ENCODE data around the gene UBASH3B.

Gene UBASH3B

GRCh38 chr11:122769126-122769780, 113.7 kb downstream of the UBASH3B start:
- Histone ChIP-seq H3K4me2 (ENCODE audit: low read length) (no peak overlapping the region), H3K4me1 (ENCODE audit: control insufficient read depth, insufficient read depth, low read length) (peaks cover 32% of the 10 kb centered on the region), H3K4me3 (ENCODE audit: low read length) (no peak overlapping the region), H3K9me3 (replicated peaks; ENCODE audit: low read length) (no peaks in the 10 kb centered on the region), H3K27me3 (ENCODE audit: control insufficient read depth, insufficient read depth, low read length) (no peaks in the 10 kb centered on the region), H3K36me3 (ENCODE audit: insufficient read depth, low read length) (no peaks in the 10 kb centered on the region), H3K9ac (ENCODE audit: low read depth, low read length) (no peak overlapping the region)

- Histone ChIP-seq H3K9me3 (replicated peaks; ENCODE audit: low read length) (no peaks in the 10 kb centered on the region), H3K4me2 (ENCODE audit: low read length) (peak overlapping the region; percentile 46), H3K36me3 (ENCODE audit: insufficient read depth, low read length) (peaks cover 9% of the 10 kb centered on the region), H3K4me1 (ENCODE audit: control insufficient read depth, insufficient read depth, low read length) (peaks cover 33% of the 10 kb centered on the region), H3K9ac (ENCODE audit: low read depth, low read length) (no peak overlapping the region), H3K27me3 (ENCODE audit: control insufficient read depth, insufficient read depth, low read length) (no peaks in the 10 kb centered on the region), H3K4me3 (ENCODE audit: low read length) (no peak overlapping the region)
Observed at GRCh38 chr11:122772945-122773344, 117.4 kb downstream of the UBASH3B start.

DNA sequence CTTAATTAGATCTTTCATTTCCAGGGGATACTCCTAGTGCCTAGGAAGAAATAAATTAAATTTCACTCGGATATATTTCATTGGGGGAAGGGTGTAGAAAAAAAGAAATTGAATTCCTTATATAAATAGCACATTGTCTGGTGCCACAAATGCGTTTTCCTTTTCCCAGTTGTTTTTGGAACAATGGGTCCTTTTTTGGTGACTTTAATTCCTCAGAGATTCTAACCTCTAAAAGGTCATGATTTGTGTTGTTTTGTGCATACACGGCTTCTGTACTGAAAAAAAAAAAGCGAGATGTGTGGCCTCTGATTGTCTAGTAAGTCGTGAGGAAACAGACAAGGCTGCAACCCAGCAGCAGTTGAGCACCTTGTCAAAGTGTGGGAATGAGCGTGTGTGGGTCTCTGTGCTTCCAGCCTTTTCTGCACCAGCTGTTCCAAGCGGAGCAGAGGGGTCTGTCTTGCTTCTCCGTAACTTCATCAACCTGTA, 118.3 kb downstream of the UBASH3B start:
- Histone ChIP-seq H3K4me1 (ENCODE audit: control insufficient read depth, insufficient read depth, low read length) (peaks cover 37% of the 10 kb centered on the region), H3K4me2 (ENCODE audit: low read length) (no peak overlapping the region), H3K9me3 (replicated peaks; ENCODE audit: low read length) (no peaks in the 10 kb centered on the region), H3K36me3 (ENCODE audit: insufficient read depth, low read length) (peaks cover 14% of the 10 kb centered on the region), H3K27me3 (ENCODE audit: control insufficient read depth, insufficient read depth, low read length) (no peaks in the 10 kb centered on the region), H3K4me3 (ENCODE audit: low read length) (no peak overlapping the region), H3K9ac (ENCODE audit: low read depth, low read length) (no peak overlapping the region)

GRCh38 chr11:122775675-122776271, 120.3 kb downstream of the UBASH3B start:
- Histone ChIP-seq H3K4me2 (ENCODE audit: low read length) (no peak overlapping the region), H3K36me3 (ENCODE audit: insufficient read depth, low read length) (peaks cover 34% of the 10 kb centered on the region), H3K27me3 (ENCODE audit: control insufficient read depth, insufficient read depth, low read length) (no peaks in the 10 kb centered on the region), H3K9me3 (replicated peaks; ENCODE audit: low read length) (no peaks in the 10 kb centered on the region), H3K4me1 (ENCODE audit: control insufficient read depth, insufficient read depth, low read length) (peaks cover 31% of the 10 kb centered on the region), H3K4me3 (ENCODE audit: low read length) (no peak overlapping the region), H3K9ac (ENCODE audit: low read depth, low read length) (no peak overlapping the region)

DNA sequence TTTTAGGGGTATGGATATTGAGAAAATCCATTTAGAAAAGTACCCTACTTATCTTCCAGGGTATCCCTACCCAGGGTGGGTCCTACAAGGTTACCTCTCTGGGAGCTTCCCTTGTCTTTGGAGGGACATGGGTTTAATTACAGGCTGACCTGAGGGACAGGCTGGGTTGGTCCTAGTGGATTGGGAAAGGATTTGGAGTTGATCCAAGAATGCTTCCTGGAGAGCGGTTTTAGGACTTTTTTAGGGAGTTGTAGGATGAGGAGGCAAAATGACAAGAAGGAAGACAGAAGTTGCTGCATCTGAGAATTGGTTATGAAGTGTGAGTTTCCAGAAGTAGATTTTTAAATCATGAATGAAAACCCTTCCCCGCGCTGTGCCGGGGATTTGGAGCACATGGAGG, 121.0 kb downstream of the UBASH3B start:
- Histone ChIP-seq H3K9ac (ENCODE audit: low read depth, low read length) (no peak overlapping the region), H3K4me3 (ENCODE audit: low read length) (no peak overlapping the region), H3K9me3 (replicated peaks; ENCODE audit: low read length) (no peaks in the 10 kb centered on the region), H3K4me2 (ENCODE audit: low read length) (no peak overlapping the region), H3K36me3 (ENCODE audit: insufficient read depth, low read length) (peaks cover 37% of the 10 kb centered on the region), H3K4me1 (ENCODE audit: control insufficient read depth, insufficient read depth, low read length) (peaks cover 38% of the 10 kb centered on the region), H3K27me3 (ENCODE audit: control insufficient read depth, insufficient read depth, low read length) (no peaks in the 10 kb centered on the region)

GRCh38 chr11:122777343-122777742, 121.8 kb downstream of the UBASH3B start:
- Histone ChIP-seq H3K36me3 (ENCODE audit: insufficient read depth, low read length) (peaks cover 41% of the 10 kb centered on the region), H3K4me2 (ENCODE audit: low read length) (no peak overlapping the region), H3K27me3 (ENCODE audit: control insufficient read depth, insufficient read depth, low read length) (no peaks in the 10 kb centered on the region), H3K9ac (ENCODE audit: low read depth, low read length) (no peak overlapping the region), H3K4me3 (ENCODE audit: low read length) (no peak overlapping the region), H3K4me1 (ENCODE audit: control insufficient read depth, insufficient read depth, low read length) (peaks cover 37% of the 10 kb centered on the region), H3K9me3 (replicated peaks; ENCODE audit: low read length) (no peaks in the 10 kb centered on the region)

- Histone ChIP-seq H3K4me3 (ENCODE audit: low read length) (no peak overlapping the region), H3K27me3 (ENCODE audit: control insufficient read depth, insufficient read depth, low read length) (no peaks in the 10 kb centered on the region), H3K36me3 (ENCODE audit: insufficient read depth, low read length) (peaks cover 49% of the 10 kb centered on the region)
Observed at GRCh38 chr11:122778148-122778547, 122.6 kb downstream of the UBASH3B start.

GRCh38 chr11:122779047-122779629, 123.6 kb downstream of the UBASH3B start:
- Histone ChIP-seq H3K9me3 (replicated peaks; ENCODE audit: low read length) (no peaks in the 10 kb centered on the region), H3K9ac (ENCODE audit: low read depth, low read length) (no peak overlapping the region), H3K4me3 (ENCODE audit: low read length) (no peak overlapping the region), H3K4me1 (ENCODE audit: control insufficient read depth, insufficient read depth, low read length) (peaks cover 31% of the 10 kb centered on the region), H3K27me3 (ENCODE audit: control insufficient read depth, insufficient read depth, low read length) (no peaks in the 10 kb centered on the region), H3K36me3 (ENCODE audit: insufficient read depth, low read length) (peaks cover 55% of the 10 kb centered on the region), H3K4me2 (ENCODE audit: low read length) (no peak overlapping the region)

More at GRCh38 chr11:122778148-122778547, 122.6 kb downstream of the UBASH3B start:
- Histone ChIP-seq H3K4me2 (ENCODE audit: low read length) (no peak overlapping the region), H3K9ac (ENCODE audit: low read depth, low read length) (no peak overlapping the region), H3K9me3 (replicated peaks; ENCODE audit: low read length) (no peaks in the 10 kb centered on the region), H3K4me1 (ENCODE audit: control insufficient read depth, insufficient read depth, low read length) (peaks cover 32% of the 10 kb centered on the region)

DNA sequence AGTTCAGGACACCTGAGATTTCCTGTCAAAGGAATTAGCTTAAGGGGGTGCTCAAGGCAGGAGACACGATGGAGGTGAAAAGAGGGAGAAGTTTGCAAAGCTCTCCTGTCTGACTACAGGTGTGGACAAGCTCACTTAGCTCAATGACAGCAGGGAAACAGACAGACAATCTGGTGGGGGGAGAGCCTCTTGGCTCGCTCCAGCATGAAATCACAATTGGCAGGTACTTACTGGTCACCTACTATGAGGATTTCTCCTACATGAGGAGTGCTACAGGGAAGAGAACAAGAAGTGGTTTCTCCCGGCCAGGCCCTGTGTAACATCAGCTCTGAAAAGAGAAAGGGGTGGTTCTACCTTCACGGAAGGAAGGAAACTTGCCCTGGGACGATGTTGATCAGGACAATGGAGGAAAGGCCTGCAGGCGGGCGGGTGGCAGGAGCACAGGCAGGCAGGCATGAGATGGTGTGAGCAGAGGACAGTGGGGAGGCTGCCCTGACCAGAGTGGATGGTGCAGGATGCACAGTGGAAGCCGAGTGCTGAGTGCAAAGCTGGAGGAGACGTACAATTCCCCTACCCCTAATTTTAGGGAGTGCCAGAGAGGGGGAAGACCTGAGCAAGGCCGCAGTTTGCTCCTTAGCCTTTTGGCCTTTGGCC, 124.9 kb downstream of the UBASH3B start:
- H3K4me1 ChIP-seq (ENCODE audit: control insufficient read depth, insufficient read depth, low read length) = peaks cover 42% of the 10 kb centered on the region
- peaks cover 55% of the 10 kb centered on the region for H3K36me3 ChIP-seq (ENCODE audit: insufficient read depth, low read length)
- no peak overlapping the region for H3K4me3 ChIP-seq (ENCODE audit: low read length)
- H3K9me3 ChIP-seq (replicated peaks; ENCODE audit: low read length) = no peaks in the 10 kb centered on the region
- no peak overlapping the region for H3K4me2 ChIP-seq (ENCODE audit: low read length)
- no peaks in the 10 kb centered on the region for H3K27me3 ChIP-seq (ENCODE audit: control insufficient read depth, insufficient read depth, low read length)
- peak overlapping the region; percentile 39 for H3K9ac ChIP-seq (ENCODE audit: low read depth, low read length)

DNA sequence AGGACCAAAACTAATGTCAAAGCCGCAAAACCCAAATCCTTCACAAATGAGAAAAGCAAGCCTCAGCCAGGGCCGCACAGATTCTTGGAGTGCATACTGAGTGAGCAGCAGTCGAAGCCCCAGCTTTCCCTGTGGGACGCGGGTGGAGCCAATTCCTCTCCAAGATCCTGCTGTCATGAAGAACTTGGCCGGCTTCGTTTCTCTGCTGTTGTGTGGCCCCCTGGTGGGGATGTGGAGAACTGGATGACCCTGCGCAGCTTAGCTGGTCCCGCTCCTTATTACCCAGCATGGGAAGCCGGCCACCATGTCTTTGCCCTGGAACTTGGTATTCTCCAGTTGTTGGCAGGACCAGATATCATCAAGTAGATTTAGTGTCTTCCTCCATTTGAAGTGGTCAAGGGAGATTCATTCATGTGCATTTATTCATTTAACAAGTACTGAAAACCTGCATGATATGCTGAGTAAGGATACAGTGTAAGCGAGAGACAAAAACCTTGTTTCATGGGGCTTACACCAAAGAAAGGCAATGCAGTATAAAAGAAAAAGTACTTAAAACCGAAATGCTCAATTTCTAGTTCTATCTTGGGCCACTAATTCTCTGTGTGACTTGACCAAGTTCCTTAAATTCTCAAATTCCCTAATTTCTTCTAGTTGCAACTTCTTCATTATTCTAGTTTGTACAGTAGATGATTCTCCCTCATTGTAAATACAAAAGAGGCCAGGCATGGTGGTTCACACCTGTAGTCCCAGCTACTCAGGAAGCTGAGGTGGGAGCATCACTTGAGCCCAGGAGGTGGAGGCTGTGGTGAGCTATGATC, 126.1 kb downstream of the UBASH3B start:
- Histone ChIP-seq H3K27me3 (ENCODE audit: control insufficient read depth, insufficient read depth, low read length) (no peaks in the 10 kb centered on the region), H3K4me3 (ENCODE audit: low read length) (no peak overlapping the region), H3K36me3 (ENCODE audit: insufficient read depth, low read length) (peaks cover 55% of the 10 kb centered on the region), H3K9me3 (replicated peaks; ENCODE audit: low read length) (no peaks in the 10 kb centered on the region), H3K4me1 (ENCODE audit: control insufficient read depth, insufficient read depth, low read length) (peaks cover 46% of the 10 kb centered on the region), H3K4me2 (ENCODE audit: low read length) (no peak overlapping the region), H3K9ac (ENCODE audit: low read depth, low read length) (peak overlapping the region; percentile 39)

DNA sequence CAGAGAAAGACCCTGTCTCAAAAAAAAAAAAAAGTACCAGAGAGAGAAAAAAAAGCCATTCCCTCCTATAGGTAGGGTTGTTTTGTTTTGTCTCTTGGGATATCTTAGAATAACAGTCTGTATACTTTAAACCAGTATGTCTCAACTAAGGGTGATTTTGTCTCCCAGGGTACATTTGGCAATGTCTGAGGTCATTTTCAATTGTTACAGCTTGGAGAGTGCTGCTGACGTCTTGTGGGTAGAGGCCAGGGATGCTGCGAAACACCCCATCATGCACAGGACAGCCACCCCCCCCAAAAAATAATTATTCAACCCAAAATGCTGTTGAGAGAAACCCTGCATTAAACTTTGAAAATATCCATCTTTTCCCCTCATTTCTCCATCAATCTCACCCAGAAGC, 126.7 kb downstream of the UBASH3B start:
- Histone ChIP-seq H3K27me3 (ENCODE audit: control insufficient read depth, insufficient read depth, low read length) (no peaks in the 10 kb centered on the region), H3K4me3 (ENCODE audit: low read length) (no peak overlapping the region), H3K4me1 (ENCODE audit: control insufficient read depth, insufficient read depth, low read length) (peaks cover 46% of the 10 kb centered on the region), H3K9me3 (replicated peaks; ENCODE audit: low read length) (no peaks in the 10 kb centered on the region), H3K36me3 (ENCODE audit: insufficient read depth, low read length) (peaks cover 51% of the 10 kb centered on the region), H3K9ac (ENCODE audit: low read depth, low read length) (peak overlapping the region; percentile 11), H3K4me2 (ENCODE audit: low read length) (no peak overlapping the region)

Data from skeletal muscle satellite cell (primary cell).